Stimulated activated CD8-positive, alpha-beta memory T cell treated with anti-CD3 and anti-CD28 coated beads, Interleukin-2, amount 100 ng/mL, for 48 hours (primary cell): ENCODE data around the gene MATN1.
A peak's percentile ranks its signal among the peaks of the same experiment; 100 is the strongest.

Experiments
- DNase-seq, 2 donors: peaks; one replicate each; pipeline ENCODE4 v3.0.0-alpha.2; 2020; ENCODE audit warnings: low read depth in 2 of 2

MATN1 gene

DNA sequence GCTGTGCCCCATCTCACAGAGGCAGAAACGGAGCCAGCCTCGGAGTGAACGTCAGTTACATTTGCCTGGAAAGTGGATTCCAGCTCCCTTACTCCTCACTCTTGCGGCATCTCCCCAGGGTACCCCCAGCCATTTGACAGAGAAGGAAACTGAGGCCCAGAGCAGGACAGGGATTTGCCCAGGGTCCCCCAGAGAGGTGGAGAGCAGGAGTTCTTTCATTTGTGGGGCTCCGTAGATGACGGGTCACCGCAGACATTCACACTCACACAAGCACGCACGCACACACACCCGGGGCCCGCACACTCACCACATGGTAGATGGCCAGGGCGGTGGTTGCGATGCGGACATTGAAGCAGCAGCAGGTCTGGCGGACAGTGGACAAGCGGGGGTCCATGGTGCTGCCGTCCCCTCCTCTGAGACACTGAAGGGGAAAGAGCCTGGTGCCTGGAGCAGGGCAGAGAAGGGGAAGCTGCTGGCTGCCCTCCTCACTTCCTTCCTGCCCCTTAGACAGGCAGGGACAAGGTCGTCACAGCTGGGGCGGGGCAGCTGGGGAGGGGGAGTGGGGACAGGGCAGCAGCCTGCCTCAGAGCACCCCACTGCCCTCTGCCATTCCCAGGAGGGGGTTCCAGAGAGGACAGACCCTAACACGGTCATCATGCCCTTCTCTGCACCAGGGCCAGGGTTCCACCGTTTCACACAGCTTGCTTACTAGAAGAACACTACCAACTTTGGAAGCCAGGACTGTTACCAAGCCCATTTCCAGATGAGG, 34.2 kb upstream of the MATN1 start, which contains the start of gene LAPTM5:
Gene LAPTM5, minus strand, starts transcription at position 423 of the 769 bp plus-strand sequence. Its CDS starts 29 bp downstream, at position 394.
- no peak for DNase-seq

DNA sequence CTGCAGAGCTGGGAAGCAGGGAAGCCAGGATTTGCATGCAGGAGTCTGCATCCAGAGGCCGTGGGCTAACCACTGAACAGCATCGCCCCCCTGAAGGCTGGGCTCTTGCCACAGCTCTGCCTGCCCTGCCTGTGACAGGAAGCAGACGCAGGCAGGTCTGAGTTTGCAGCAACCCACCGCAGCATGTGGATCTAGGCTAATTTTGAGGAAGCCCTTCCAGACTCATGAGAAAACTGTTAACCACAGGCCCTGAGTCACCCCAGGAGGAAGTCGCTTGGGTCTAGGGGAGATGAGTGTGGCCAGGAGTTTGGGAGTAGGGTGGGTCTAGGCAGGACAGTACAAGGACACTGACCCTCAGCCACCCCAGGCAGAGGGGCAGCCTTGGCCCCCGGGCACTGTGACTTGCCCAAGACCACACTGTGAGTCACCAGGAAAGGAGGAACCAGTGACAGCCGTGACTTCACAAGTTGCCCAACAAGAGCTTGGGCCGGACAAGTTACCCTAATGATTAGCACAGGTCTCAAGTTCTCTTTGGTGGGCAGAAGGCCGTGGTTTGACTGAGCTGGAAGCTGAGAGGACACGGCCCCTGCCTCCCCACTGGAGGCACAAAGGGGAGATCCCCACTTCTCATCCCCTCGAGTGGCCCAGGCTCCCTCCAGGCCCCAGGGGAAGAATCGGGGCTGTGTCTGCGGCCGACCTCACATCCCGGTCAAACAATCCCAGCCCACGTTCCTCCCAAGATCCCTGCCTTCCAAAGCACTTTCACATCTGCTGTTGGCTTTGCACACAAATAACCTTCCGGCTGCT, 33.4 kb upstream of the MATN1 start:
- DNase-seq = peak in 1 of 2 donors; percentile 59

DNA sequence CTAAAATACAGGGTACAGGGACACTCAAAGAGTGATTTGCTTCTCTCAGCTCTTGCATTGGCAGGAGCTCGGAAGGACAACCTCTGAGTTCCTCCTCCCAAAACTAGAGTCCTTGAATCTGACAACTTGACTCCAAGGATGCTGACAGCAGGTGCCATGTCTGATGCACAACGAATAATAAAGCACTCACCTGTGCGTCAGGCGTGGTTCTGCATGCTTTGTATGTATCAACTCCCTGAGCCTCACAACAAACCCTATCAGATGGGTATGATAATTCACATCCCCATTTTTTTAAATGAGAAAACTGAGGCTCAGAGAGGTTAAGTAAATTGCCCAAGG, 32.8 kb upstream of the MATN1 start:
- no peak for DNase-seq

DNA sequence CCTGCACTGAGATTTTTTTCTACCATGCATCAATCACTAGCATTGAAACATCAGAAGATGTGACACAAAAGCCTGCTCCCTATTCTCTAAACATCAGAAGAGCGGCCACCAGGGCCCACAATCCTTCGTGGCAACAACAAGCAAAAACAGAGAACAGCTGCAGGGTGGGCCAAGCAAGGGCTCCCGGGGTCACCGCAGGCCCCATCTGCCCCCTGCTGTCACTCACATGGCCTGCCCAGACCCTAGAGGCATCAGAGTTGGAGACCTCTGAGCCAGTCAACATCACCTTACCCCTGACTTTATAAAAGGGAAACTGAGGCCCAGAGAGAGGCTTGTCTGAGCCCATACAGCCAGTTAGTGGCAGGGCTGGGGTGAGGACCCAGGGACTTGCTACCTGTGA, 32.4 kb upstream of the MATN1 start:
- no peak for DNase-seq

DNA sequence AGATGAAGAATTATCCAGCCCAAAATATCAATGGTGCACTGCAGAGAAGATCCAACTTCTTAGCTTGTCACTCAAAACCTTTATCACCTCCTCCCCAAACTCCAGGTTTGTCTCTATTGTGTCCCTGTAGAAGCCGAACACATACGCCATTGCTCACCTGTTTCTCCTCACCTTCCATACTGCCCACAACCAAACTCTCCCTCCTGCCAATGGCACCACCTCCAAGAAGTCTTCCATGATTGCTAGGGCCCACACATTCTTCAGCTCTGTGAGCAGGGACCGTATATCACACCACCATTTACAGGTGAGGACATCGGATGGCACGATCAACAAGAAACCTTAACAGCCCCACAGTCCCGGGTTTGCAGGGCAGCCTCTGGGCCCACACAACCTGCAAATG, 31.9 kb upstream of the MATN1 start:
- no peak for DNase-seq

DNA sequence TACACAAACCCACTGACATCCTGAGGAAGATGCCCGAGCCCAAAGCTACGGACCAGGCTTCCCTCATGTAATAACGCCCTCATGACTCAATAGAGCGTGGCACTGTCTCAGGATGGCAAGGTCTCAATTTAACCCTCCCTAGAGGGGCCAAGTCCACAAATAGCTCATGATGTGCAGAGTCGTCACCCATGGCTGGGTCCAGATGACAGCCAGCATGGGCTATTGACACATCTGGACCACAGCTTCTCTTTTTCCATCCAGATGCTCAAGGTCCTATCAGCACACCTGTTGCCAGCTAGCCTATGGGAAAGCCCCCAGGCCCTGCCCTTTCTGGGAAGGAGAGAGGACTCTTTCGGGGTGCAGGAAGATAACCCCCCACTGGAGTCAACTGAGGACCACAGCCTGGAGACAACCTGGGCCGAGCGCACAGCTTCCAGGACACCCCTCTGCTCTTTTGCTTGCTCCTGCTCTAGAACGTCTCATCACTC, 31.3 kb upstream of the MATN1 start:
- no peak for DNase-seq

DNA sequence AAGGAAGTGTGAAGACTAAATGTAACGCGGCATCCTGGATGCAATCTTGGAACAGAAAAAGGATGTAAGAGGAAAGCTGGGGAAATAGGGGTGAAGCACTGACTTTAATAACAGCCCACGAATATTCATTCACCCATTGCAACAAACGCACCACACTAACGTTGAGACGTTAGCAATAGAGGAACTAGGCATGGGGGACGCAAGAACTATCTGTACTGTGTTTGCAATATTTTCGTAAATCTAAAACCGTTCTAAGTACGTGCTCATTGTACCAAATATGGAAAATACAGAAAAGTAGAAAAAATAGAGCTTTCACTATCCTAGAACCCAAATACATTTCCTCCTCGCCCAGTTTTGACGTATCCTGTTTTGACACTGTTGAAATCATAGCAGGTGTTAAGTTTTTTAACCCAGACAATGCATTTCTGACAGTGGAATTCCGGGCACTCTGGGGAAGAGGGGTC, 30.3 kb upstream of the MATN1 start:
- no peak for DNase-seq

DNA sequence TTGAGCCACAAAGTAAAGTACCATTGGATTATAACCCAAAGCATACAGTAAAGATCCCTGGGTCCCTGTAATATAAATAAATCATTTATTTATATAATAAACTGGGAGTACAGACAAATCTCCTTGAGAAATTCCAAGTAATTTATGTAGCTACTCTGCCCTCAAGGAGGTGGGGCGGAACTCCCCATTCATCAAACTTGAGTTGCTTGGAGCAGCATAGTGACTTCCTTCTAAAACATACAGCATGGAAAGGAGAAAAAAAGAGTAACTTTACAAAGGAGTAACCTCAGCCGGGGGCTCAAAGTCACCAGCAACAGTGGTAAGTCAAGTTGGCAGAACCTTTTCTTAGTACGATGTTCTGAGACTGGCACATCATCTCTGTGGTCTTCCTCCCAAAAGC, 29.7 kb upstream of the MATN1 start:
- DNase-seq = no peak

DNA sequence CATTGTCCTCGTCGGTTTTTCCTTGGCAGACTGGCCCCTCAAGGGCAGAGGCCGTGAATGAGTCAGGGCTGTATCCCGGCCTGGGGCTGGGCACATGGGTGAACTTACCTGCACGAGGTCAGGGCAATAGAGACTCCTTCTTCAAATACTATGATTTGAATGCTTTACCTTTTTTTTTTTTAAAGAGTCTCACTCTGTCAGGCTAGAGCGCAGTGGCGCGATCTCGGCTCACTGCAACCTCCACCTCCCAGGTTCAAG, 29.2 kb upstream of the MATN1 start:
- no peak for DNase-seq

DNA sequence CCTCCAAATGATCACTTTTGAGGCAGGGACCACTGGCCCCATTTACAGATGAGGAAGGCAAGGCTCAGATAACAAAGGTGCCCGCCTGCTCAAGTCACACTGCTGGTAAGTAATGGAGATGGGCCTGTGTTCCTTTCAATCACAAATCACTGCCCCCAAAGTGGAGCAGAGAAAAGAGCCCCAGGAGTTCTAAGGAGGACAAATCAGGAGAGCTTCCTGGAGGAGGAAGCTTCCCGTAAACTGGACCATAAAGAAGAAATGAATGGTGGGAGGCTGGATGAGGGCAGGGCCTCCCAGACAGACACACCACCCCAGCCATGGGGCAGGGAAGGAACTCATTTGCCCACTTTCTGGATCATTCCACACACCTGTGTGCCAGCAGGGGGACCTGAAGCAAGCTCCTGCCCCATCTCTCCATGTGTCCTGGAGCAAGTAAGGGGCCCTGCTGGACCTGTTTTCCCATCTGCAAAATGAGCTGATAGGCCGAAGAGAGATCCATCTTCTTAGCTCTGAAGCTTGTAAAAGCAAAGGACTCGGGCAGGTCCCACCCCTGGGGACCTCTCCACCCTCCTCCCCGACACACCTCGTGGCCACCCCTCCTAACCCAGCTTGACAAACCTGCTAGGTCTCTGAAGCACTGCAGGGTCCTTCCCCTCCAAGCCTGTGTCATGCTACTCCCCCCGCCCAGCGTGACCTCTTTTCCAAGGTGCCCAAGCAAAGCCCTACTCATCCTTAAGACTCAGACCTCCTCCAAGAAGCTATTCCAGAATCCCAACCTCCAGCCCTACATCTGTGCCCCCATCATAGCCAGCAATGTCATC, 28.7 kb upstream of the MATN1 start:
- DNase-seq = no peak

DNA sequence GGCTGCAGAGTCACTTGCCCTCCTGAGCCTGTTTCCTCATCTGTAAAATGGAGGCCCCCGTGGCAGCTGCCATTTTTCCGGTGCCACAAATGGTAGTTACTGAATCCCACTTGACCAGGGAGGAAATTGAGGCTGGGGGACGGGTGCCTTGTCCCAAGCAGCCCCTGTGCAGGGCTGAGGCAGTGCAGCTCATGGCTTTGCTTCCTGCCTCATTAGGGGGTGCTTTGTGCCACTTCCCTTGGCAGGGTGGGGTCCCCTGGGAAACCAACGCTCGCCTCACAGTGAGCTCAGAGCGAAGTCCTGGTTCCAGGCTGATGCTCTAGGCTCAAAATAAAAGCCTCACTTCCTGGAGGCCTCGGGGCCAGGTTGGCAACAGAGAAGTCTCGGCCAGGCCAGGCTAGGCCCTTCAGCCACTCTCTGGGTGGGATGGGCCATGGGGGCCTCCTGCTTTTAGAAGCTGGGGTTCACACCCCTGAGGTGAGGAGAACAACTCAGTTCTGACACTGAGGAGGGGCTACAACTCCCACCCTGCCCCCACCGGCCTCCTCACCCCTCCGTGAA, 27.4 kb upstream of the MATN1 start:
- DNase-seq = no peak

DNA sequence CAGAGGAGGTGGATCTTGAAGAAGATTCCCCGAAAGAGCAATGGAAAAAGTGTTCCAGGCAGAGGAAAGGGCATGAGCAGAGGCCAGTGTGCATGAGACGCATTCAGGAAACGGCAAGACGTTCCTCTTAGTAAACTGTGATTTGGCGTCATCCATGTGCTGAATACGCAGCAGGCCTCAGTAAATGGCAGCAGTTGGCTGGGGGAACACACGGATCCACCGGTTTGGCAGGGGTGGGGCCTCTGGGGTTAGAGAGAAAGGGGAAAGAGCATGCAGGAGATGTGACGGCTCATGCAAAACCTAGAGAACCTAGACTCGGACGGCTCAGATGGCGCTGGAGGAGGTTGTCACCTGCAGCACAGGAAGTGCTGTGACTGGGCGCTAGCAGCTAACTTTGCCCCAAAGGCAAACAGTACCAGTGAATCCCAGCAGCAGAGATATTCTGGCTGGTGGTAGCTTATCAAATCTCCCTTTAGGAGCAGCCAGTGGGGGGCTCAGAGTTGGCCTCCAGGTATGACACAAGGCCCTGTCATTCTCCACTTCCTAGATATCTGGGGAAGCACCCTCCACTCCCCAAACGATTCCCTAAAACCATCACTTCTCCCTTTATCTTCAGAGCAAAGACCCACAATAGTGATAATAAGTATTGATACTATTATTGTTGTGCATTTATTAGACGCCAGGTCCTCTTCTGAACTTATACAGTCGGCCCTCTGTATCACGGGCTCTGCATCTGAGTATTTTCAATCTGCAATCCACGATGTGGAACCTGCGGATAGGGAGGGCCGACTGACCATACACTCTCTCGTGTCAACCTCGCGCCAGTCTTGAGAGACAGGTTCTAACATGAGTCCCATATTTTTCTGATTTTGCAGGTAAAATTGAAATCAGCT, 26.6 kb upstream of the MATN1 start:
- no peak for DNase-seq

DNA sequence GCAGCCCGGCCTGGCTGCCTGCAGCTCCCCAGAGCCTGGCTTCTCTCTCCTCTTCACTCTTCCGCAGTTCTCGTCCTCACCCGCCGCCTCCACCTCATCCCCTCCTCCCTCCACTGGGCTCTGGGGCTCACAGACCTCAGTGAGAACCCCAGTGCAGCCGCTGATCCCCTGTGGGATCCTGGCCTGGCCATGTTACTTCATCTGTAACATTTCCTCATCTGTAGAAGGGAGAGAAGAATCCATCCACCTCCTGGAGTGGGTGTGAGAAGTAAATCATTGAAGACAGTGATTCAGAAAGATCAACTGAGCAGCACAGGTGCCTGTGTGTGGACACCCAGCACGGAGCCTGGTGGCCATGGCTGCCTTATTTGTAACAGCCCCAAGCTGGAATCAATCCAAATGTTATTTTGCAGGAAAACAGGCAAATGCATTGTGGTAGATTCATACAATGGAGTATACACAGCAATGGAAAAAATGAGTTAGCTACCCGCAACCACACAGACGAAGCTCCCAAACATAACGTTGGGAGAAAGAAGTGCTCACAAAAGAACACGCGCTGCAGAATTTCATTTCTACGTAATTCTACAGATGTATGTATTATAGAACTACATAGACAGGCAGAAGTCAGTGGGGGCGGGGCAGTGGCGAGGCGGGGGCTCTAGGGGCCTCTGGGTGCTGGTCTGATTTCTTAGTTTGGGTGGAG, 25.5 kb upstream of the MATN1 start:
- DNase-seq = no peak

DNA sequence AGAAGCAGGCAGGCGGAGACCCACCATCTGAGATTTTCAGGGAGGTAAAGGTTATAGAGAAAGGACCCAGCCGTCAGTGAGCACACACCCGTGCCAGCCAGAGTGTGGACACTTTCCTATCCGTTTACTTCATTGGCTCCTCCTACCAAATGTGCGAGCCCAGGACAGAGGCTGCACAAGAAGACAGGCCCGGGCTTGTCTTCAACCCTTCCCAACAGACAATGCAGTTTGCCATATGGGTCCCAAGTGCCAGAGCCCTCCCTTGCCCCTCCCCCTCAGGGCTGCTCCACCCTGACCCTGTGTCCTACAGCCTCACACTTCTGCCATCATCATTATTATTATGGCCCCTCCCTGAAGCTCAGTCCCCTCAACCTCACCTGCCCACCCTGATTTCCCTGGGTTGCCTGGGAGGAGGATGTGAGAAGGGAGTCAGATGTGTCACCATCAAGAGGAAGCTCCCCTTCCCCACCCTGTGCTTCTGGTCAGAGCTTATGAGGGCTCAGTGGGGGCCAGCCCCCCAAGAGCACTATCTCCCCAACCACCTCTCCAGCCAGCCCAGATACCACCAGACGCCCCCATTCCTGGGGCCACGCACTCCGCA, 24.8 kb upstream of the MATN1 start:
- no peak for DNase-seq

DNA sequence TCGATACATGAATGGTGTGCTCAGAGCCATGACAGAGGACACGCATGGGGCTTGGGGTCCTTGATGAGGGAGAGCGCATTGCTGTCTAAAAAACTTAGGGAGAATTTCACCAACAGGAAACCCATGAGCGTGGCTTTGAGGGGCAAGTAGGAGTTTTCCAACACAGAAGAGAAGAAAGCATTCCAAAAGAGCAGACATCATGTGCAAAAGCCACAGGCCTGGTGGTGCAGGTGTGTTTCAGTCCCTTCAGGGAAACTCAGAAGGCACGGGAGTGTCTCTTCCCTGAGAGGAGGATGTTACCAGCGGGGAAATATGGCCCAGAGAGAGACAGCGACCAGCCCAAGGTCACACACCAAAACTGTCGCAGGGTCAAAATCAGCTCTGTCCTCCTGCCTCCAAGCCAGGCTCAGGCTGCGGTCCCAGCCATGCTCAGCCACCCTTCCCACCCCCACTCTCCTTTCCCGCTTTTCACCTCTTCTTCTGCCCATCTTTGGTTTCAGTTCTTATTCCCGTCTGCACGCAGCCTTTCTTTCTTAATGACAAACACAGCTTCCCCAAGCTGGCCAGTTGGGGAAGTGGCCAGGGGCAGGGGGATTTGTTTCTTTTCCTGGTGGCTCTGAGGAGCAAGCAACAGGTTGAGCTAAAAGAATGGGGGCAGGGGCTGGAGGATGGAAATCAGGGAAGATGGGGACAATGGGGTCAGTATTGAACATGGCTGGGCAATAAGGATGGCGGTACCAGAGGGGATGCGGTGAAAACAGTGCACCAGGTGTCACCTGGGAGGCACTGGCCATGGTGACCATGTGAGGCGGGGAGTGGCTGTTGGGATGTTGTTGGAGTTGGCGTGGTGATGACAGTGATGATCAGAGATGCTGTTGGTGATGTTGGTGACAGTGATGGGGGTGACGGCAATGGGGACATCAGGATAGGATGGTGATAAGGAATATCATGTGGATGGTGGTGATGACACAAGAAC, 23.9 kb upstream of the MATN1 start:
- DNase-seq = no peak

DNA sequence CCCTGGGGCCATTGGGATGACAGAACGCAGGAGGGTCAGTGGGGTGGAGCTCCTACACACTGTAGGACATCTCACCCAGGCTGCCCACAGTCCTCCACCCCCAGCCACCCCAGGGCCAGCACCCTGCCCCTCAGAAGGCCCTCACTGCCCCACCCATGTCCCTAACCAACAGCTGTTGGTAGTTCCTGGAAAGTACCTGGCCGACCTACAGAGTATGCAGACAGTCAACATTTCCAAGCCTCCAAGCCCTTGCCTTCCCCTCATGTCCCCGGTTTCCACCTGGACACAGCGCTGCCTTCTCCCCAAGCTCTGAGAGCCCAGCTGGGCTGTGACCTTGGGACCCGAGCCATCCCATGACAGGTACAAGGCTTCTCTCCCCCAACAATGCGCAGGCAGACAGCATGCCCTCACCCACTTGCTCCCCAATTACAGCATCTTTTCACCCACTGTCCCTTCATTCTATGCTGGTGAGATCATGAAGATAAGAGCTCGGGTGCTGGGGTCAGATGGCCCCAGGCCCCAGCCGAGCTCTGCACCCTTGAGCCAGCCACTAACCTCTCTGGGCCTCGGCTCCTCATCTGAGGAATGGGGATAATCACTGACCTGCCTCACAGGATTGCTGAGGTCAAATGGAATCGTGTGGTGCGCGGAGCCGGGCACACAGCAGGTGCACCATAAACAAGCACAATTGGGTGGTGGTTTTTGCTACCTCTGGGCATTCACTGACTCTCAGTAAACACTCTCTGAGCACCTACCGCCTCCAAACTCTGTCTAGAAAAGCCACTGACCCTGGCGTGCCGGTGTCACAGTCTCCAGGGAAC, 23.0 kb upstream of the MATN1 start:
- DNase-seq = no peak

DNA sequence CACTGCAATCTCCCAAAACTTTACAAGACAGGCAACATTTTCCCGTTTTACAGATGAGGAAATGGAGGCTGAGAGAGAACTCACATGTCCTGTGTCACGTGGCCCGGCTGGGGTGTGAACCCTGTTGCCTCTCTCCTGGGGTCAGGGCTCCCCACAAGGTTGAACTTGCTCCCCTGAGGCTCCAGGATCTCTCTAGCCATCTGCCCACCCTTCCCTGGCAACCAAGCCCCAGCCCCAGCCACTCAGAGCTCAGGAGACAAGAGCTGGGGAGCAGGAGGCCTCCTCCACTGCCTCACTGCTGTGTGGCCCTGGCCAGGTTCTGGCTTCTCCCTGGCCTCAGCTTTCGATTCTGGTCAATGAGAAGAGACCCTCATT, 22.4 kb upstream of the MATN1 start:
- DNase-seq = no peak
